HPDE6-E6E7 (cell line): Measurements from ENCODE around the gene PCDHB9.
"Not testable (repeated sequence)": the region's sequence is repeated elsewhere in the genome, so short reads cannot be mapped to it uniquely, and the experiment has no call there.

Experiments used
- DNase-seq: peaks from one replicate; pipeline ENCODE4 v3.0.0; 2011; ENCODE audit warnings: missing footprints; ENCODE audit errors: extremely low spot score

The PCDHB9 gene

DNA sequence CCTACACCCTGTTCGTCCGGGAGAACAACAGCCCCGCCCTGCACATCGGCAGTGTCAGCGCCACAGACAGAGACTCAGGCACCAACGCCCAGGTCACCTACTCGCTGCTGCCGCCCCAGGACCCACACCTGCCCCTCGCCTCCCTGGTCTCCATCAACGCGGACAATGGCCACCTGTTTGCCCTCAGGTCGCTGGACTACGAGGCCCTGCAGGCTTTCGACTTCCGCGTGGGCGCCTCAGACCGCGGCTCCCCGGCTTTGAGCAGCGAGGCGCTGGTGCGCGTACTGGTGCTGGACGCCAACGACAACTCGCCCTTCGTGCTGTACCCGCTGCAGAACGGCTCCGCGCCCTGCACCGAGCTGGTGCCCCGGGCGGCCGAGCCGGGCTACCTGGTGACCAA, 1.7 kb downstream of the PCDHB9 start:
- not testable (repeated sequence) for DNase-seq

DNA sequence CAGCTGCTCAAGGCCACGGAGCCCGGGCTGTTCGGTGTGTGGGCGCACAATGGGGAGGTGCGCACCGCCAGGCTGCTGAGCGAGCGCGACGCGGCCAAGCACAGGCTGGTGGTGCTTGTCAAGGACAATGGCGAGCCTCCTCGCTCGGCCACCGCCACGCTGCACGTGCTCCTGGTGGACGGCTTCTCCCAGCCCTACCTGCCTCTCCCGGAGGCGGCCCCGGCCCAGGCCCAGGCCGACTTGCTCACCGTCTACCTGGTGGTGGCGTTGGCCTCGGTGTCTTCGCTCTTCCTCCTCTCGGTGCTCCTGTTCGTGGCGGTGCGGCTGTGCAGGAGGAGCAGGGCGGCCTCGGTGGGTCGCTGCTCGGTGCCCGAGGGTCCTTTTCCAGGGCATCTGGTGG, 2.2 kb downstream of the PCDHB9 start:
- DNase-seq, result not testable (repeated sequence)

DNA sequence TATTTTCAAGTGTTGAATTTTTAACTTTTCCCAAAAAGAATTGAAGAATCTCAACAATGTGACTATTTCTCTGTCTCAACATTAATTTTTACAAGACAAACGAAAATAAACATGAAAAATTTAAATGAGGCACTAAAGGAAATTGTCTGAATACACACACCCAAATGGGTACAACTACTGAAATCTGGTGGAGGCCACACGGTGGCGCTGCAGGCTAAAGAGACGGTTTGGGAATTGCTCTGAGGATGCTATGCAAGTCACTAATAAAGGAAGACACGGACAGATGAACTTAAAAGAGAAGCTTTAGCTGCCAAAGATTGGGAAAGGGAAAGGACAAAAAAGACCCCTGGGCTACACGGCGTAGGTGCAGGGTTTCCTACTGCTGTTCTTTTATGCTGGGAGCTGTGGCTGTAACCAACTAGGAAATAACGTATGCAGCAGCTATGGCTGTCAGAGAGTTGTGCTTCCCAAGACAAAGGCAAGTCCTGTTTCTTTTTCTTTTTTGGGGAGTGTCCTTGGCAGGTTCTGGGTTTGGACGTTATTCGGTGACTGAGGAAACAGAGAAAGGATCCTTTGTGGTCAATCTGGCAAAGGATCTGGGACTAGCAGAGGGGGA, 5.3 kb downstream of the PCDHB9 start, which contains the start of gene PCDHB10:
PCDHB10 (plus strand) TSS at position 244 of the 616 bp plus-strand sequence; CDS start at position 444, 200 bp downstream.
- DNase-seq, result no peak

DNA sequence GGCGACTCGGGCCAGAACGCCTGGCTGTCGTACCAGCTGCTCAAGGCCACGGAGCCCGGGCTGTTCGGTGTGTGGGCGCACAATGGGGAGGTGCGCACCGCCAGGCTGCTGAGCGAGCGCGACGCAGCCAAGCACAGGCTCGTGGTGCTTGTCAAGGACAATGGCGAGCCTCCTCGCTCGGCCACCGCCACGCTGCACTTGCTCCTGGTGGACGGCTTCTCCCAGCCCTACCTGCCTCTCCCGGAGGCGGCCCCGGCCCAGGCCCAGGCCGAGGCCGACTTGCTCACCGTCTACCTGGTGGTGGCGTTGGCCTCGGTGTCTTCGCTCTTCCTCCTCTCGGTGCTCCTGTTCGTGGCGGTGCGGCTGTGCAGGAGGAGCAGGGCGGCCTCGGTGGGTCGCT, 7.4 kb downstream of the PCDHB9 start:
- DNase-seq, result not testable (repeated sequence)

- DNase-seq, result no peak
Measured at GRCh38 chr5:141196363-141196762, 9.4 kb downstream of the PCDHB9 start.

DNA sequence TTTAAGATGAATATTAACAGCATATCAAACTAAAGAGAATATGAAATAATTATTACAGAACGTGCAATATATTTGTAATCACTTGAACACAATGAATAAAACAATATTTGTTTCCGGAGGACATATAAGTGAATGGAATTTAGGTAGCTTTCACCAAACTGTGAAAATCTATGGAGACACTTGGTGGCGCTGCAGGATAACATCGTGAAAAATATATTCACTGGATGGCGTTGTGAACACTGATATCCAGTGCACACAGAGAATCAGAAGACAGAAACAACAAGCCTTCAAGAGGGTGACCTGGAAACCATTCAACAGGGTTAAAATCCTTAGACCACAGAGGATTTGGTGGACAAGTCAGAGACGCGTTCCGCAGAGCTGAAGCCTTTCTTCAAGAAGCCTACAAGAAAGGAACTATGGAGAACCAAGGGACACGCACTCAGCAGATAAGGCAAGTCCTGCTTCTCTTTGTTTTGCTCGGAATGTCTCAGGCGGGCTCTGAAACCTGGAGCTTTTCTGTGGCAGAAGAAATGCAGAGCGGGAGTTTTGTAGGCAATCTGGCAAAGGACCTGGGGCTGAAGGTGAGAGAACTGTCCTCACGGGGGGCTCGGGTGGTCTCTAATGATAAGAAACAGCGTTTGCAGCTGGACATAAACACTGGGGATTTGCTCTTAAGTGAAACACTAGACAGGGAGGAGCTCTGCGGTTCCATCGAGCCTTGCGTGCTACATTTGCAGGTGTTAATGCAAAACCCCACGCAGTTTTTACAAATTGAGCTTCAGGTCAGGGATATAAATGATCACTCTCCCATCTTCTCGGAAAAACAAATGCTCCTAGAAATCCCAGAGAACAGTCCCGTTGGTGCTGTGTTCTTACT, 12.6 kb downstream of the PCDHB9 start, which contains the start of gene PCDHB11:
PCDHB11 (plus strand) TSS at position 269 of the 877 bp plus-strand sequence; CDS start at position 417, 148 bp downstream.
- DNase-seq, result no peak

DNA sequence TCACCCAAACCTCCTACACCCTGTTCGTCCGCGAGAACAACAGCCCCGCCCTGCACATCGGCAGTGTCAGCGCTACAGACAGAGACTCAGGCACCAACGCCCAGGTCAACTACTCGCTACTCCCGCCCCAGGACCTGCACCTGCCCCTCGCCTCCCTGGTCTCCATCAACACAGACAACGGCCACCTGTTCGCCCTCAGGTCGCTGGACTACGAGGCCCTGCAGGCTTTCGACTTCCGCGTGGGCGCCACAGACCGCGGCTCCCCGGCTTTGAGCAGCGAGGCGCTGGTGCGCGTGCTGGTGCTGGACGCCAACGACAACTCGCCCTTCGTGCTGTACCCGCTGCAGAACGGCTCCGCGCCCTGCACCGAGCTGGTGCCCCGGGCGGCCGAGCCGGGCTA, 14.2 kb downstream of the PCDHB9 start:
- DNase-seq, result not testable (repeated sequence)

GRCh38 chr5:141201646-141202045, 14.7 kb downstream of the PCDHB9 start:
- not testable (repeated sequence) for DNase-seq

DNA sequence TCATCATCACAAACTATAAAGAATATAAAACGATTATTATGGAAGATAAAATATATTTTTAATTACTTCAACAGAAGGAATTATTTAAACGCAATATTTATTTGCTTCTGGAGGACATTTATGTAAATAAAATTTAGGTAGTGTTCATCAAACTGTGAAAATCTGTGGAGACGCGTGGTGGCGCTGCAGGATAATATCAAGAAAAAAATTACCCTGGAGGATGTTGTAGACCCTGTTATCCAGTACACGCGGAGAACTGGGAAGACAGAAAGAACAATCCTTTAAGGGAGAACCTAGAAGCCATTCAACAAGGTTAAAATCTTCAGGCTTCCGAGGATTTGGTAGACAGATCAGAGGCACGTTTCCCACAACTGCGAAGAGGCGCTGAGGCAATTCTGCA, 21.5 kb downstream of the PCDHB9 start, which contains the start of gene PCDHB12:
PCDHB12 (plus strand) TSS at position 242 of the 400 bp plus-strand sequence. CDS start 189 bp downstream, outside the sequence.
- no peak for DNase-seq

GRCh38 chr5:141210281-141210680, 23.3 kb downstream of the PCDHB9 start:
- not testable (repeated sequence) for DNase-seq

- not testable (repeated sequence) for DNase-seq
Measured at GRCh38 chr5:141210849-141211248, 23.9 kb downstream of the PCDHB9 start.

DNA sequence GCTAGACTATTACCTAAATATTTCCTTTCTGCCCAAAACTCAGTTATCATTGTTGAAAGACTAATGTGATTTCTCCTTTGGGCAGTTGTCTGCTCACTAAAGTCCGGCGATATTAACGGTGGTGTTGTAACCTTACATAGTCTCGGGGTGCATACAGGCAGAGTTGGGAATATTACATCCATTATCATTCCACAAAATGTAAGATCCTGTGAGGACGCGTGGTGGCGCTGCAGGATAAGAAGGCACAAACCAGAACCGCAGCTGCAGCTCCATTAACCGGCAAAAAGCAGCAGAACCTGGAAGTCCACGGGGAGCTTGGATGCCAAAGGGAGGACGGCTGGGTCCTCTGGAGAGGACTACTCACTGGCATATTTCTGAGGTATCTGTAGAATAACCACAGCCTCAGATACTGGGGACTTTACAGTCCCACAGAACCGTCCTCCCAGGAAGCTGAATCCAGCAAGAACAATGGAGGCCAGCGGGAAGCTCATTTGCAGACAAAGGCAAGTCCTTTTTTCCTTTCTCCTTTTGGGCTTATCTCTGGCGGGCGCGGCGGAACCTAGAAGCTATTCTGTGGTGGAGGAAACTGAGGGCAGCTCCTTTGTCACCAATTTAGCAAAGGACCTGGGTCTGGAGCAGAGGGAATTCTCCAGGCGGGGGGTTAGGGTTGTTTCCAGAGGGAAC, 26.8 kb downstream of the PCDHB9 start, which contains the start of gene PCDHB13:
PCDHB13 (plus strand) TSS at position 264 of the 684 bp plus-strand sequence; CDS start at position 469, 205 bp downstream.
- not testable (repeated sequence) for DNase-seq

DNA sequence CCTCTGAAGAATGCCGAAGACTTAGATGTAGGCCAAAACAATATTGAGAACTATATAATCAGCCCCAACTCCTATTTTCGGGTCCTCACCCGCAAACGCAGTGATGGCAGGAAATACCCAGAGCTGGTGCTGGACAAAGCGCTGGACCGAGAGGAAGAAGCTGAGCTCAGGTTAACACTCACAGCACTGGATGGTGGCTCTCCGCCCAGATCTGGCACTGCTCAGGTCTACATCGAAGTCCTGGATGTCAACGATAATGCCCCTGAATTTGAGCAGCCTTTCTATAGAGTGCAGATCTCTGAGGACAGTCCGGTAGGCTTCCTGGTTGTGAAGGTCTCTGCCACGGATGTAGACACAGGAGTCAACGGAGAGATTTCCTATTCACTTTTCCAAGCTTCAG, 27.6 kb downstream of the PCDHB9 start:
- DNase-seq, result not testable (repeated sequence)

GRCh38 chr5:141215504-141215903, 28.5 kb downstream of the PCDHB9 start:
- DNase-seq, result not testable (repeated sequence)

DNA sequence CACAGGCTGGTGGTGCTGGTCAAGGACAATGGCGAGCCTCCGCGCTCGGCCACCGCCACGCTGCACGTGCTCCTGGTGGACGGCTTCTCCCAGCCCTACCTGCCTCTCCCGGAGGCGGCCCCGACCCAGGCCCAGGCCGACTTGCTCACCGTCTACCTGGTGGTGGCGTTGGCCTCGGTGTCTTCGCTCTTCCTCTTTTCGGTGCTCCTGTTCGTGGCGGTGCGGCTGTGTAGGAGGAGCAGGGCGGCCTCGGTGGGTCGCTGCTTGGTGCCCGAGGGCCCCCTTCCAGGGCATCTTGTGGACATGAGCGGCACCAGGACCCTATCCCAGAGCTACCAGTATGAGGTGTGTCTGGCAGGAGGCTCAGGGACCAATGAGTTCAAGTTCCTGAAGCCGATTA, 29.1 kb downstream of the PCDHB9 start:
- DNase-seq, result not testable (repeated sequence)

DNA sequence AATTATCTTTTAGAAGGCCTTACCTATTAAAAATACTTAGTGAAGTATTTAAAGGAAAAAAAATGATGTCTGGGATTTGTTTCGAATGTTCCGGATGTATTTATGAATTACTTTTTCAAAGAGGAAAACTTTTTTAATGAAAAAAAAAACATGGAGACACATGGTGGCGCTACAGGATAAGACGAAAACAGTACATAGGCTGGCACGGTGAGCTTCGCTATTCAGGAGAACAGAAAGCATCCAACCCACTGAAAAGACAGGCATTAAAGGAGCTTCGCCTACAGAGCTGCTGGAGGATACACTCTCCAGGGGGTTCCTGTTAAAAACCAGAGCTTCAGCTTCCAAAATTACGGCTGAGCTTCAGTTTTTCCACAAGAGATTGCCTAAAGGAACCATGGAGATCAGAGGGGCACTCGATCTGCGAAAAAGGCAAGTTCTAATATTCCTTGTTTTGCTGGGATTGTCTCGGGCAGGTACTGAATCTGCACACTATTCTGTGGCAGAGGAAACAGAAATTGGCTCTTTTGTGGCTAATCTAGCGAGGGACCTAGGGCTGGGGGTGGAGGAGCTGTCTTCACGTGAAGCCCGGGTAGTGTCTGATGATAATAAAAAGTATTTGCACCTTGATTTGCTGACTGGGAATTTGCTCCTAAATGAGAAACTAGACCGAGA, 36.3 kb downstream of the PCDHB9 start, which contains the start of gene PCDHB14:
PCDHB14 (plus strand) TSS at position 232 of the 672 bp plus-strand sequence; CDS start at position 395, 163 bp downstream.
- peak; percentile 49 for DNase-seq

- not testable (repeated sequence) for DNase-seq
Measured at GRCh38 chr5:141224844-141225243, 37.9 kb downstream of the PCDHB9 start.

- DNase-seq, result not testable (repeated sequence)
Measured at GRCh38 chr5:141225421-141225820, 38.5 kb downstream of the PCDHB9 start.

DNA sequence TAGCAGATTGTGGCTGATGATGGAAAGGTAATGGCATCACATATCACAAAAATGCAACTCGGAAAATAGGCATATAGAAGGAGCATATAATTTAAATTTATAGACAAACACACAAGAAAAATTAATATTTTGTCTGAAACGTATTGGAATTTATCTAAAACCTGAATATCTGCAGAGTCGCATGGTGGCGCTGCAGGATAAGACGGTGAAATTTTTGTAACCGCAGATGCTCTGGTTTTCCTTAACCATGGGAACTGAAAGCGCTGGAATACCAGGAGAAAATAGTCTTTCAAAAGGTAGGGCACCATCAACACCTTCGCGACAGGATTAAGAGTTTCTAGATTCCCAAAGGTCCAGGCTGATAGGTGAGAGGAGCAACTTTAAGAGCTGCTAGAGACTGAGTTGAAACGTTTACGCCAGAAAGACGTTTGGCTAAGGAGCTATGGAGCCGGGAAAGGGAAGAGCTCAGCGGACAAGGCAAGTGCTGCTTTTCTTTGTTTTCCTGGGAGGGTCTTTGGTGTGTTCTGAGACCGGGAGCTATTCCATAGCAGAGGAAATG, 47.2 kb downstream of the PCDHB9 start:
- no peak for DNase-seq

GRCh38 chr5:141235922-141236321, 49.0 kb downstream of the PCDHB9 start:
- not testable (repeated sequence) for DNase-seq
